Activated CD8-positive, alpha-beta memory T cell treated with anti-CD3 and anti-CD28 coated beads, Interleukin-2, amount 50 U/mL, for 1 hour (primary cell): ENCODE measurements around the gene SFRP5.

ENCODE experiments used
- DNase-seq: peaks from one replicate; pipeline ENCODE4 v3.0.0-alpha.2; 2020; ENCODE audit errors: extremely low read depth

The SFRP5 gene

DNA sequence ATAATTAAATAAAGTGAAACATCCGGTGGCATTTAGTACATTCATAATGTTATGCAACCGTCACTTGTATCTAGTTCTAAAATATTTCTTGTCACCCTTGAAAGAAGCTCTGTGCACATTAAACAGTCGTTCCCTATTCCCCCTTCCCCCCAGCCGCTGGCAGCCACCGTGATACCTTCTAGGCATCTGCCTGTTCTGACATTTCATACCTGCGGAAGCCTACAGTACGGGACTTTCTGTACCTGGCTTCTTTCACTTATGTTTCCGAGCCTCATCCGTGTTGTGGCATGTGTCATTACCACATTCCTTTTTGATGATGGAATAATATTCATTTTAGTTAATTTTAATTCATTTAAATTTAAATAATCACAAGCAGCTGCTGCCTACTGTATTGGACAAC, 13.9 kb upstream of the SFRP5 start:
- no peak for DNase-seq

DNA sequence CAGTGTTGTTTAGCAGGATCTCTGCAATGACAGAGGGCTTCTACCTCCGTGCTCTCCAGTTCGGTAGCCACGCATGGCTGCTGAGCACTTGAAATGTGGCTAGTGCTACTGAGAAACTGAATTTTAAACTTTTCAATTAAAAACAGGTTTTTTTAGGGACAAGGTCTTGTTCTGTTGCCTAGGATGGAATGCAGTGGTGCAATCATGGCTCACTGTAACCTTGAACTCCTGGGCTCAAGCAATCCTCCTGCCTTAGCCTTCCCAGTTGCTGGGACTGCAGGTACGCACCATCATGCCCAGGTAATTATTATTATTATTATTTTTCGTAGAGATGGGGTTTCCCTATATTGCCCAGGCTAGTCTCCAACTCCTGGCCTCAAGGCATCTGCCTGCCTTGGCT, 13.4 kb upstream of the SFRP5 start:
- no peak for DNase-seq

DNA sequence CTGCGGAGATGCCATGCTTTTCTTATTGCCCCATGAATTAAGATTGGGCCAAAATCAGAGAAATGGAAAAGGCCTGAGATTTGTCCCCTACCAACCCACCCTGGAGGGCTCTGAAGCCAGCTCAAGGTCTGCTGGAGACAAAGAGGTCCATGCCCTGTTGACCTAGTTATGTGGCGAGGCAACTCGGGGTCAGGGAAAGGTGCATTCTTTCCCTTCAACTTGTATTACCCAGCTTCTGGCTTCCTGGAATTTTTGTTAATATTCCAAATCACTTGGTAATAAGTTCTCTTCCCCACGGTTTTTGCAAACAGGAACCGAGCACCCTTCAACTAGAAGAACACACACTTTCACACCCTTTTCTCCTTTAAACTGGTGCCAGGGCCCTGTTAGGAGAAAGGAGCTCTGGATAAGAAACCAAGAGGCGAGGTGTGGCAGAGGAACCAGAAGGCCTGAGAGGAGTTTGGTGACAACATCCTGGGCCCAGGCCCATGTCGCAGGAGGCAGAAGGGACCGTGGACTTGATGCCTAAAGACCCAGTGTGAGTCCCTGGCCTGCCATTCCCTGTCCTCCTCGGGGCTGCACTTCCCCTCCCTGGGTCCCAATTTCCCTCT, 12.5 kb upstream of the SFRP5 start:
- DNase-seq: no peak

DNA sequence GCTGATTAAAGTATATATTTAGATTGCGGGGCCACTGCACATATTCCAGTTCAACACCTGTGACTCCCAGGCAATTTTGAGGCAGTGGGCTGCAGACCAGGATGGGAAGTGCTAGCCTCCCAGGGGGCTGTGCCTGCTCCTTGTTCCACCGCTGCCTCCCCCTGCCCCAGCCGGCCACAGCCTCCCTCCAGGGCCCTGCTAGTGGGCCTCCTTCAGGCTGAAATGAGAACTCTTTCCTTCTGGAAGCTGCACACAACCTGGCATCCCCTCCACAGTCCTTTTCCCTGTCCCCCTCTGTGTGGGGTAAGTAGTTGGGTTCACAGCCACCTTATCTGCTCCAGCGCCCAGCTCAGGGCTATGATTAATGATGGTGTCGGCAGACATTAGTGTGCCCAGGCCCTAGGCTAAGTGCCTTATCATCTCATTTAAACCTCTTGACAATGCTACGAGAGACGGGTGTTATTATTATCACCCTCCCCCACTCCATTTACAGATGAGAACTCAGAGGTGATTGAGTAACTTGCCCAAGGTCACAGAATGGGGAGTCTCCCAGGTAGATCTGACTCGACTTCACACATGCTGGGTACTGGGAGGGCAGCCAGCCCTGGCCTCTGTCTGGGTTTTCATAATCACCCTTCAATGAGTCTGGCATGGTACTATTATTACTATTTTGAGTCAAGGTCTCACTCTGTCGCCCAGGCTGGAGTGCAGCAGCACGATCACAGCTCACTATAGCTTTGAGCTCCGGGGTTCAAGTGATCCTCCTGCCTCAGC, 10.8 kb upstream of the SFRP5 start:
- DNase-seq: no peak

DNA sequence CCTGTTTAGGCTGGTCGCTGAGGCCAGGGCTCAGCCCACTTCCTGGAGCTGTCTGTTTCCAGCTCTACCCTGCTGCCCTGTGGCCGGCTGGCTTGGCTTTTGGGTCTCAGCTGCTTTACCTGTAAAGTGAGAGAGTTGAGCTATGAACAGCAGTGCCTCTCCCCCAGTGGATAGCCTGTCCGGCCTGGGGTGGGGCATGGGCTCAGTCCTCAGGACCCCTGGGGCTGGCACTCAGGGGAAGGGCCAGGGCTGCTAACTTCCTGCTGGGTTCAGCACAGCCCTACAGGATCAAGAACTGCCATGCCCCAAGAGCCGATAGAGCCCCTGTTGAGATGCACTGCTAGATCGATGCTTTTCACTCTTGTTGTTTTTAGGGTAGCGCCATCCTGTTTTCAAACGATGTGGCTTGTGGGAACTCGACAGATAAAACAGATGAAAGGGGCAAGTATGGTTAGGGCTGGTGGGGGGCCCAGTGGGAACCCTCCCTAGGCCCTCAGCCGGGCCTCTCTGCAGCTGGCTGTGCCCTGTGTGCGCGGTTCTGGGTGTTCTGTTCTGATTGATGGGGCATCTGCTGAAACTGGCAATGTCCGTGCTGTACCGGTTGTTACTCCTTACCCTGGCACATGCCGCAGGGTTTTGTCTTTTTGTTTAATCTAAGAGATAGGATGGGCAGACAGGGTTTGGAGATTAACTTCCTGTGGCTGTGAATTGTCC, 10.0 kb upstream of the SFRP5 start:
- no peak for DNase-seq

DNA sequence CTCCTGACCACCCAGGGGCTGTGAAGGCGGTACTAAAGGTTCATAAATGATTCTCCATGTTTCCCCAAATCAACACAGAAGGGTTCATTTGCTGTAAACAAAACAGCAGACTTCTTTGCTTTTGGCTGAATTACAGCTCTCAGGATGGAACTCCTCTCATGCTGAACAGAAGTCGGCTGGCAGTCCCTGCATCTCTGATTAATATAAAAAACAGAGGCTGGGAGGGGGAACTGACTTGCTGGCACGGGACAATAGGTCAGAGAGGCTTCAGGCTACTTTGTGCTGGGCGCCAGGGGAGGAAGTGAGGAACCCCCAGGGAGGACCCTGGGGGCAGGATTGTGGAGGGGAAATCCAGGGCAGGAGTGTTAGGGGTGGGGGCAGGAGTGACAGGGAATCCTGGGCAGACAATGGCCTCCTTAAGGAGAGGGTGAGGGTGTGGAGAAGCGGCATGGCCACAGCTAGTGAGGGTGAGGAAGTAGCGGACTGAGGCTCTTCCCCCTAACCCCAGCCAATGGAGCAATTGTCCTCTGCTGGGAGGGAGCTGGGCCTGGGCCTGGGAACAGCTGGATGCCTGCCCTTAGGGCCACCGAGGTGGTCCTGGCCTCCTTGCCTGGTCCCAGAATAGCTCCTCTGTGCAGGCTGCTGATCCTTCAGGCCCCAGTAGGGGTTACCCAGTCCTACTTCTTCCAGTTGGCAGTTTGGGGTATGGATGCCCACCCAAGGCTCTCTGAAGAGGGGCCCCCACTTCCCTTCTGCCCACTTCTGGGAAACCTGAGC, 9.2 kb upstream of the SFRP5 start:
- no peak for DNase-seq

DNA sequence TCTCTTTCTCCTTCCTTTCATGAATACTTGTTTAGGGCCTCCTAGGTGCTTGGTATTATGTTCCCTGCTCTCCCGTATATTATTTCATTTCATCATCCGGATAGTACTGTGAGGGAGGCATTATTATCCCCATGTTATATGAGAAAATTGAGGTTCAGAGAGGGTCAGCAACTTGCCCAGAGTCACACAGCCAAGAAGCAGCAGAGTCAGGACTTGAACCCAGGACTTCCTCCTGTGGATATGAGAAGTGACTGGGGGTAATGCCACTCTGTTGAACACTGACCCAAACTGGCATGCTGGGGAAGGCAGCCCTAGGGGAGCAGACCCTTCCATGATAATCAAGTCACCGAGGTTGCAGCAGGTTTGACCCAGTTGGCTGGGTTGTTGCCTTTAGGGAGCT, 8.2 kb upstream of the SFRP5 start:
- no peak for DNase-seq

DNA sequence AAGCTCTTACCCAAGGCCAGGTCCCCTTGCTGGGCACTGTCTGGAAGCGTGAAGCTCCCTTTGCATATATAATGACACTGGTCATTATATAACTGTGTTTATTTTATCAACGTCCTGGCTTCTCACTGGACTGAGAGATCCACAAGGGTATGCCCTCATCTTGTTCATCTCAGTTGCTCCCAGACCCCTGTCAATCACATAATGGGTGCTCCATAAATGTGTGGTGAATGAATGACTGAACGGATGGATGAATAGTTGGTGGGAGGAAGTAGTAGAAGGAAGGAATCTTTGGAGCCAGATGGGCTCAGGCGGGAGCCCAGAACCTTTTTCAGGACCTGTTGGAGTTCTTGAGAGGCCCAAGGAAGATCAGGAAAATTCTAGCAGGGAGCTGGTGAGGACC, 7.7 kb upstream of the SFRP5 start:
- DNase-seq: no peak

DNA sequence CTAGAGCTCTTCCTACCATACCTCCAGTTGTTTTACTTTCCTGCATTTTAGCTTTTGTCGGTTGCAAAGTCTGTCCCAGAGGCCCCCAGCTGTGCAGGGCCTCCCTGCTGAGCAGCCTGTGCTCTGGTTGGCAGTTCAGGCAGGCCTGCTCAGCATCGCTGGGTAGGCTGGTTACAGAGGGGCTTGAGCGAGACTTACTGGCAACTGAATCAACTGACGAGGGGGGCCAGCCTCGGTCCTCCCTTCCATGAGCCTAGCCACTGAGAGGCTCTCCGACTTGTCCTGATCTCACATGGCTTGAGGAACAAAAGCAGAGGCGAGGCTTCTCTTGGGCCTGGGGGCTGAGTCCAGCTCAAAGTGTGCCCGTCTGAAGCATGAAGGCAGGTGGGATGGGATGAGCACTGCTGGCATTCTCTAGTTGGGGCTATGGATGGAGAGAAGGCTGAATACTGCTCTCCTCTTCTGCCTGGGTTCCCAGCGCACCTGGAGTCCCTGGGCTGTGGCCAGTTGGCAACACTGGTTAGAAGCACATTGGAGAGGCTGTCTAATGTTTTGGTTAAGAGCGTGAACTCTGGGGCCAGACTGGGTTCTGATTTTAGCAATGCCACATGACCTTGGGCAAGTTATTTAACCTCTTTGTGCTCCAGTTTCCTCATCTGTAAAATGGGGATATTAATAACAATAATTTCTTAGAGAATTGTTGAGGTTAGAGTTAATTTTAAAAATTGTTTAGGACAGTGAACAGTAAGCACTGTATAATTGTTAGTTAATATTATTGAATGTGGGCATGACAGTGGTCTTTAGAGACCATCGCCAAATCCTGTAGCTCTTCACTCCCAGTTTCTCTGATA, 6.9 kb upstream of the SFRP5 start:
- DNase-seq: no peak

DNA sequence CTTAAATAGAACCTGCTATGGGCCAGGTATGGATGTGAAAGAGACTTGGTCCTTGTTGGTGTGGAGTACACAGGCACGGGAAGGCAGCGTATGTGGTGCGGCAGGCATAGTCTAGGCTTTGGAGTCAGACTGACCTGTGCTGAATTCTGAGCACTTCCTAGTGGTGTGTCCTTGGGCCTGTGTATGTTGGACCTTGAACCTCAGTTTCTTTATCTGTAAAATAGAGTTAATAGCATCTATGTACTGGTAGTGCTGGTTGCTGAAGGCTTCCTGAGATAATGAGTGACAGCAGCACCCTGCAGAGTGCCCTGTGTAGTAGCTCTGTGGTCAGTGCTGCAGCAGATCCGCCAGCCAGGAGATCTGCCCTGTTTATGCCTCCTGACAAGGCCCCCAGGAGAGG, 5.3 kb upstream of the SFRP5 start:
- no peak for DNase-seq

DNA sequence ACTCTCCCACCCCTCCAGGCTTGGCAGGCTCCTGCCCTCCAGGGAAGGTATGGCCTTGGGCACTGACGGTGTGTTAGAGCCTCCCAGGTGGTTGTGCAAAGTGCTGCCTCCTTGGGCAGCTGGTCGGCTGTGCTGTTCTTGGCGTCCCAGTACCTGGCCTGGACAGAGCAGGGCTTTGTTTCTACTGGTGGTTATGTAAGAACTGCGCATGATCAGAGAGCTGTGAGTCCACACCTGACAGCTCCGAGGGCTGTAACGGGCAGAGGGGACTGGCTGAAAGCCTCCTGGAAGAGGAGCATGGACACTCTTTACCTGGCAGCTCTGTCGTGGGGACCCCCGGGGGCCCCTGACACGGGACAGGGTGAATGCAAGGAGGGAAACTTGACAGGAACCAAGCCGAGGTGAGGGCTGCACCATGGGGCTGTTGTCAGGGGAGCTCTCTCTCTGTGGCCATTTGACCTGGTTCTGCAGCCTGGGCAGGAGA, 3.1 kb upstream of the SFRP5 start:
- no peak for DNase-seq

DNA sequence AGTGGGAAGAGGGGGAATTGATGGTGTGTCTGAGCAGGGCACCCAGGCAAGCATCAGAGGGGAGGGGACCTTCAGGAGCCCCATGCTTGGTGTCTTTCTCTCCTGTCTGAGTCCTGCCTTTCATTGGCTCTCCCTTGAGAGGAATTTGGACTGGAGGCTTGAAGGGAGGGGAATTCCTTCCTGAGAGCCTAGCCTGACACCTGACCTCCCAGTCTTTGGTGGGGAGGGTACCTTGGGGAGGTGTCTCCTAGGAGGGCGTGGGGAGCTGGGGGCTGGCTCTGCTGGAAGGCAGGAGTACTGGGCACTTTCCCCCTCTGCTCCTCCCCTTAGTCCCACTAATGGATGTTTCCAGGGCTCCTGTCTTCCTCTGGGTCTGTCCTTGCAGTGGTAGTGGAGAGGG, 1.3 kb upstream of the SFRP5 start:
- no peak for DNase-seq

DNA sequence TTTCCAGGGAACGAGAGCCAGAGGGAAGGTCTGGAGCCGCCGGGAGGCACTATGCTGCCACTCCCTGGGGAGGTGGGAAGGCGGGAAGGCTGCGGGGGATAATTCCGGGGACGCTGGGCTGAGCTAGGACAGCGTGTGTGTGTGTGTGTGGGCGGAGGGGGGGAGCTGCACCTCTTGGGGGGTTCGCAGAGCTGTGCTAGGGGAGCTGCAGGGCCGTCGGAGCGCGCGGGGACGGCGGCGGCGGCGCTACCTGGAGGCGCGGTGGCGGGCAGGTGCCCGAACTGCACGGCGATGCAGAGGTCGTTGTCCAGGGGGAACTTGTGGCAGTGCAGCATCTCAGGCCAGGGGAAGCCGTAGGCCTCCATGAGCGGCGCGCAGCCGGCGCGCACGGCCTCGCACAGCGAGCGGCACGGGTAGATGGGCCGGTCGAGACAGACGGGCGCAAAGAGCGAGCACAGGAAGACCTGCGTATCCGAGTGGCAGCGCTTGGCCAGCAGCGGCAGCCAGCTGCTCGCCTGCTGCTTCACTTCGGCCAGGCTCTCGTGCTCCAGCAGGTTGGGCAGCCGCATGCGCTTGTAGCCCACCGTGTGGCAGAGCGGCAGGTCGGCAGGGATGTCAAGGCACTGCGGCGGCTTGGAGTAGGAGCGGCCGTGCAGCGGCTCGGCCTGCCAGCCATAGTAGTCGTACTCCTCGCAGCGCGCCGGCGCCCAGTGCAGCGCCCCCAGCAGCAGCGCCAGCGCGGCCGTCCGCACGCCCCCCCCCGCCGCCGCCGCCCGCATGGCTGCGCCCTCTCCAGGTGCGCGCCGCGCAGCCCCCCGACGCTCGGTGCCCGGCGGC, 526 bp downstream of the SFRP5 start:
- no peak for DNase-seq

DNA sequence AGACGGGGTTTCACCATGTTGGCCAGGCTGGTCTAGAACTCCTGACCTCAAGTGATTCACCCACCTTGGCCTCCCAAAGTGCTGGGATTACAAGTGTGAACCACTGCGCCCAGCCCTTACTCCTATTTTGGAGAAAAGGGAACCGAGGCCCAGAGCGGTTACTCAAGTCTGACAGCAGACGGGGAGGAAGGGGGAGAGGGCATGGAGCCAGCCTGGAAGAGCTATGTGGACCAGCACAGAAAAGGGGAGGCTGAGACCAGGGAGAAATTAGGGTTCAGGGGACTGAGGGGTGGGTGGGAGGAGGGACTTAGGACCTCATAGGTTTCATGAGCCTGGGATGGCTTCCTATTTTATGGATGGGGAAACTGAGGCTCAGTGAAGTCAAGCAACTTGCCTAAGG, 1.5 kb downstream of the SFRP5 start:
- no peak for DNase-seq

DNA sequence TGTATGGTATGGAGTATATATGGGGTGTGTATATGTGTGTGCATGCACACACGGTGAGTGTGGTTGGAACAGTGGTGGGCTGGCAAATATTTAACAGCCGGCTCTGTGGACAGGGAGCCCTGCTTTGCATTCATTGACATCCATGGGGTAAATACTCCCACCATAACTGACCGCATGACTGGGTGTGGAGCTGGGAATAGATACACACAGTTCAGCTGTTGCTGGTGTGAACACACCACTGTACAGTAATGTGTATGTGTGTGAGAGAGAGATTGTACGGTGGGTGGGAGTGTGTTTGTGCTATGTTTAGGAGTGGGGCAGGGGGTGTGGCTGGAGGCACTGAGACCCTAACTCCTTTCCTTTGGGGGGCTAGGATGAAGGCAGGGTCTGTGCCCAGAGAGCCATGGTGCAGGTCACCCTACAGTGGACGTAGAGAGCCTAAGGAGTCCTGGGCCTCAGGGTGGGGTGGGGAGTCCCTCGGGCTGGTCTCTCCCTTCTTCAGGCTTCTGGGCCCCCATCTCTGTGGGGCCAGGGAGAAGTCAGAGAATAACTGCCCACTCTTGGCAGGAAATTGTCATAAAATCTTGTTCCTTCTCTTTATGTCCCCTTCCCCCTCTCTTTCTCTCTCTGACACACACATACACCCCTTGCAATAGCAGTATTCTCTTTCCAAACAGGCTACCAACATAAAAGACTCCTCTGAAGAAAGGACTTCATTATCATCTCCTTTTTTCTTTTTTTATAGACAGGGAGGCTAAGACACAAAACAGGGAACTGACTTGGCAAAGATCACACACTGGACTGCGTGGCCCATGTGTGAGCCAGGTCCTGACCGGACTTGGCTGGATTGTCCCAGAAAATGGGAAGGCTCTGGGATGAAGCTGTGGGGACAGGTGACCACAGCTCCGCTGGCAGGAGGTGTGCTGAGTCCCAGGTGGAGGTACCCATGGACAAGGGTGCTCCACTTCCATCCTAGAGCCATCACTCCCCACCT, 3.2 kb downstream of the SFRP5 start:
- DNase-seq: no peak

DNA sequence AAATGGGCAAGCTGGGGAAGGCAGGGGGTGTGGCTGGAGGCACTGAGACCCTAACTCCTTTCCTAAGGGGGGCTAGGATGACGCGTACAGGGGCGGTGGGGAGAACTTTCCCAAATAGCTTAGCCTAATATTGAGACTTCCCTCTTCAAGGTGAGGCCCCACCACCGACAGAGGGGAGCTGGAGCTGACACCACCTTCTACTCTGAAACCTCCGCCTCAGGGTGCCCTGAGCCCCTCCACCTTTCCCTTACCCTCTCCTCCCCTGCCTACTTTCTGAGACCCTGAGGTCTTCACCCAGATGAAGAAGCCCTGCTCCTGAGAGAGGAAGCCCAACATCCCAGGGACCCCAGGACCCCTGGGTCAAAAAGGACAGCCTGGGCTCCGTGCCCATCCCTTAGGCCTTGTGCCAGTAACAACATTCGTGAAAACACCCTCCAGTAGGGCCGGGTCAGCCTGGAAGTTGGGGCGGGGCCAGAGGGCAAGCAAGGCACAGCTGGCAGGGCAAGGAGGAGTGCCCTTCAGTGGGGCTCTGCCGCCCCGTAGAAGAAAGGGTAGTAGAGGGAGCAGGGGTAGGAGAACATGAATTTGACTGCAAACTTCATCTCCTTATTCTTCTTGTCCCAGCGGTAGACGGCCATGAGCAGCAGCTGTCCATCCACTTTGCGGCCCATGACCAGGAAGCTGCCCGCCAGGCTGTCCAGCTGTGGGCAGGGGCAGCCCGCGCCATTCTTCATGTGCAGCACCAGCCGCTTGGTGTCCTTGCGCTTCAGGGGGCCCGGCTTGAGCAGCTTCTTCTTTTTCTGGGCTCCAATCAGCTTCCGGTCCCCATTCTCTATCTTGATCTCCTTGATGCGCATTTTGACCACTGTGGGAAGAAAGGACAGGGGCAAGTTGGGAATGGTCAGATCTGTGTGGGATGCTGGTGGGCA, 4.5 kb downstream of the SFRP5 start:
- no peak for DNase-seq

DNA sequence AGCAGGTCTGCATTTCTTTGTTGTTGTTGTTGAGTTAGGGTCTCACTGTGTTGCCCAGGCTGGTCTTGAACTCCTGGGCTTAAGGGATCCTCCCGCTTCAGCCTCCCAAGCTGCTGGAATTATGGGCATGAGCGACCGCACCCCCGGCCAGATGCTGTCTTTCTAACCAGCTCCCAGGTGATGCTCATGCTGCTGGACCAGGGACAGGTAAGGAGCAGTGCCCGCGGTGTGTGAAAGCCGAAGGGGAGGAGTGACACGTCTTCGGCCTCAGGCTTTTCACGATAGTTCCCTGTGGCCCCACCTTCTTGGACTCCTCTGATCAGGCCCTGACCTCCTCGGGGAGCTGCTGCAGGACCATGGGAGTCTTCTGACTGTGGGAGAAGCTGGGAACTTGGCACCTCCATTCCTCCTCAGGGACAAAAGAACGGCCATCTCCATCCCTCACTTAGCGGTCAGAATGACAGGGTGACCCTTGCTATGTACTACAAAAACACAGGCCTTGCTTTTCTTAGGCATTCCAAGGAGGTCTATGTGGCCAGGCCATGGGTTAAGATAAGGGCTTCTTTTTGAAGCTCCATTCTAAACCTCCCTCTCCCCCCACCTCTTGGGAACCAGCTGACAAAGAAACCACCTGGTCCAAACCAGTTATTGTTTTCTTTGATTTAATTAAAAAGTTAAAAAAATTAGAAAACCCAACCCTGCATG, 5.5 kb downstream of the SFRP5 start:
- no peak for DNase-seq
